Spleen (tissue), 13 donors: ENCODE measurements around the gene LRRC15. TPM values are rescaled to one million over a fixed set of nuclear protein-coding genes. Genes with fewer than 3 reads are reported as not detected.

Experiments
- DNase-seq: peaks from one replicate; pipeline ENCODE4 v3.0.0-alpha.2; 2020
- H3K27ac ChIP-seq, 8 donors: fragments of 200-600 bp; sonication (generic) in 7 of 8; 1 replicate in 4 of 8; 2 replicates in 4 of 8; pipeline versions ENCODE4 v1.5.0 to v1.8.0; 2016 to 2021; ENCODE audit warnings: inconsistent platforms in 4 of 8, mild to moderate bottlenecking in 4 of 8, moderate library complexity in 1 of 8
- H3K27me3 ChIP-seq, 7 donors: fragments of 200-600 bp; sonication (generic) in 6 of 7; replicated peaks in 1 of 7; 1 replicate in 4 of 7; 2 replicates in 3 of 7; pipeline versions ENCODE4 v1.5.0 to v1.8.0; 2016 to 2021; ENCODE audit warnings: inconsistent platforms in 3 of 7, mild to moderate bottlenecking in 1 of 7
- H3K36me3 ChIP-seq, 6 donors: fragments of 200-600 bp; sonication (generic) in 5 of 6; 1 replicate in 4 of 6; 2 replicates in 2 of 6; pipeline versions ENCODE4 v1.5.0 to v1.8.0; 2016 to 2021; ENCODE audit warnings: inconsistent platforms in 2 of 6
- H3K4me1 ChIP-seq, 6 donors: fragments of 200-600 bp; sonication (generic) in 5 of 6; 1 replicate in 3 of 6; 2 replicates in 3 of 6; pipeline versions ENCODE4 v1.5.0 to v1.8.0; 2016 to 2021; ENCODE audit warnings: inconsistent platforms in 3 of 6
- H3K4me3 ChIP-seq, 8 donors: fragments of 200-600 bp; sonication (generic) in 7 of 8; 1 replicate in 4 of 8; 2 replicates in 4 of 8; pipeline versions ENCODE4 v1.5.0 to v1.8.0; 2016 to 2021; ENCODE audit warnings: inconsistent platforms in 4 of 8, mild to moderate bottlenecking in 4 of 8, moderate library complexity in 2 of 8
- H3K9me3 ChIP-seq, 8 donors: fragments of 200-600 bp; sonication (generic) in 7 of 8; 1 replicate in 4 of 8; 2 replicates in 4 of 8; pipeline versions ENCODE4 v1.5.0 to v1.8.0; 2016 to 2021; ENCODE audit warnings: inconsistent platforms in 4 of 8
- CTCF ChIP-seq, 11 experiments: fragments of 200-600 bp in 7 of 11; fragments of 450-650 bp in 4 of 11; sonication (generic) in 4 of 11; IDR thresholded peaks in 8 of 11; conservative IDR thresholded peaks in 3 of 11; 1 replicate in 7 of 11; 2 replicates in 4 of 11; pipeline versions ENCODE4 v1.4.0 to v1.8.0; 2016 to 2021; ENCODE audit warnings: antibody characterized with exemption in 11 of 11, inconsistent platforms in 4 of 11, mild to moderate bottlenecking in 1 of 11
- POLR2A ChIP-seq, 3 donors: fragments of 450-650 bp; IDR thresholded peaks; one replicate each; pipeline ENCODE4 v1.5.1; 2017; ENCODE audit warnings: antibody characterized with exemption in 3 of 3, mild to moderate bottlenecking in 1 of 3
- POLR2AphosphoS5 ChIP-seq, 3 donors: sonication (generic); formaldehyde crosslinking; IDR thresholded peaks; one replicate each; pipeline ENCODE4 v1.5.1; 2017; ENCODE audit warnings: antibody characterized with exemption in 3 of 3
- WGBS, 5 donors: extraction: QIAGEN DNeasy Blood & Tissue Kit in 3 of 5; methylation state at CpG; one replicate each; pipeline versions ENCODE4 v1.1.5 to v1.1.7; 2013 to 2018; 5-methylcytosine and 5-hydroxymethylcytosine counted together
- intact Hi-C: fragments of 100-400 bp; cut with DNase I; formaldehyde crosslinking; loops from one replicate; pipeline ENCODE4 v1.15.0; 2023; ENCODE audit warnings: low total_unique reads
- long read RNA-seq, 2 donors: transcript quantifications; one replicate each; lab custom pipeline, GENCODE V29; 2026
- polyA plus RNA-seq, 3 donors: library from polyadenylated mRNA; stranded (reverse); fragments of 200-250 nt; gene quantifications; one replicate each; pipeline ENCODE4 v1.2.1, GENCODE V29; 2013
- total RNA-seq, 7 donors: library from RNA; depleted of rRNA in 3 of 7; stranded (reverse); fragments of >200 nt in 3 of 7; fragmentation: NEBNext Ultra II Directional in 4 of 7; extraction: Animal tissue kit (Norgen Biotek cat#: 25700) in 4 of 7; gene quantifications; one replicate each; pipeline versions ENCODE4 v1.1.0 to v1.2.1, GENCODE V29; 2016 to 2021
- donor health status: healthy with polysubstance abuse.
- donor health status: DM: no; HTN: no; CAD: no; lungs with moderate emphysema.
- donor health status: DM: no; HTN: no; CAD: no.
- donor health status: Bipolar disorder and iron deficiency.
- donor health status: healthy.
- donor health status: DM: no; HTN: no; CAD: no.
- donor health status: DM: yes; HTN: yes; CAD: no.

Gene LRRC15
- total RNA-seq (1 to 10 TPM in 1 of 7 donors, under 1 TPM in 5, not detected in 1; 0.09 to 1.1 (median 0.40) TPM), polyA plus RNA-seq (under 1 TPM; 0.24 to 0.54 (median 0.35) TPM)
- long read RNA-seq, donor 1, result 0 reads
- long read RNA-seq, donor 2, result 0 reads

GRCh38 chr3:194369522-194370279 is at the start of gene LRRC15:
LRRC15 (minus strand) TSS chr3:194369743; CDS start chr3:194361043, 8,700 bp downstream.
- no peaks in the 10 kb centered on the region for H3K9me3 ChIP-seq
- H3K36me3 ChIP-seq, result no peaks in the 10 kb centered on the region
- peaks cover 0 to 40% (median 0%) of the 10 kb centered on the region in 7 donors for H3K27me3 ChIP-seq
- peaks cover 0 to 3% (median 0%) of the 10 kb centered on the region in 6 donors for H3K4me1 ChIP-seq
- H3K27ac ChIP-seq, result no peak within 1 kb of the TSS
- H3K4me3 ChIP-seq, result no peak within 1 kb of the TSS
- intact Hi-C loops, result no loop called here
- no peak for DNase-seq
- WGBS, 5 donors, result 10 to 28% (median 19%) methylated on average over 10 to 21 of the region's 21 CpGs
- TF ChIP-seq POLR2A (IDR thresholded peaks at IDR 0.05) (no peak), CTCF (IDR thresholded peaks at IDR 0.05 in 8 of 11, conservative IDR thresholded peaks at IDR 0.05 in 3 of 11) (no peak), POLR2AphosphoS5 (IDR thresholded peaks at IDR 0.05) (no peak)

GRCh38 chr3:194418671-194419070 is 49.1 kb upstream of the LRRC15 start:
- intact Hi-C loops, result no loop called here
- DNase-seq, result no peak
- WGBS, 5 donors, result 95 to 100% (median 96%) methylated on average over 2 of the region's 2 CpGs
- H3K9me3 ChIP-seq, result no peaks in the 10 kb centered on the region
- no peak overlapping the region for H3K27ac ChIP-seq
- peaks cover 0 to 4% (median 0%) of the 10 kb centered on the region in 6 donors for H3K4me1 ChIP-seq
- no peak overlapping the region for H3K4me3 ChIP-seq
- TF ChIP-seq CTCF (IDR thresholded peaks at IDR 0.05 in 8 of 11, conservative IDR thresholded peaks at IDR 0.05 in 3 of 11), result no peak
- no peak for TF ChIP-seq POLR2AphosphoS5 (IDR thresholded peaks at IDR 0.05)
- TF ChIP-seq POLR2A (IDR thresholded peaks at IDR 0.05), result no peak
- no peaks in the 10 kb centered on the region for H3K27me3 ChIP-seq
- H3K36me3 ChIP-seq, result peaks cover 0 to 74% (median 10%) of the 10 kb centered on the region in 6 donors

- Histone ChIP-seq H3K4me3 (no peak overlapping the region), H3K9me3 (no peaks in the 10 kb centered on the region), H3K27ac (no peak overlapping the region), H3K36me3 (peaks cover 0 to 71% (median 12%) of the 10 kb centered on the region in 6 donors), H3K27me3 (no peaks in the 10 kb centered on the region), H3K4me1 (no peaks in the 10 kb centered on the region)
- DNase-seq, result no peak
- intact Hi-C loops, result no loop called here
- 82 to 96% (median 92%) methylated on average over 7 of the region's 7 CpGs for WGBS, 5 donors
- no peak for TF ChIP-seq POLR2AphosphoS5 (IDR thresholded peaks at IDR 0.05)
- no peak for TF ChIP-seq POLR2A (IDR thresholded peaks at IDR 0.05)
- TF ChIP-seq CTCF (IDR thresholded peaks at IDR 0.05 in 8 of 11, conservative IDR thresholded peaks at IDR 0.05 in 3 of 11), result no peak
Observed at GRCh38 chr3:194407423-194407822, 37.9 kb upstream of the LRRC15 start.

GRCh38 chr3:194405766-194406165 is 36.2 kb upstream of the LRRC15 start:
- intact Hi-C loops, result no loop called here
- Histone ChIP-seq H3K27me3 (no peaks in the 10 kb centered on the region), H3K36me3 (peaks cover 0 to 54% (median 10%) of the 10 kb centered on the region in 6 donors), H3K27ac (no peak overlapping the region), H3K9me3 (no peaks in the 10 kb centered on the region), H3K4me1 (no peaks in the 10 kb centered on the region), H3K4me3 (no peak overlapping the region)
- DNase-seq, result no peak
- no peak for TF ChIP-seq CTCF (IDR thresholded peaks at IDR 0.05 in 8 of 11, conservative IDR thresholded peaks at IDR 0.05 in 3 of 11)
- TF ChIP-seq POLR2A (IDR thresholded peaks at IDR 0.05), result no peak
- WGBS, 5 donors, result 94 to 100% (median 98%) methylated on average over 2 of the region's 2 CpGs
